ENCODE data around the gene ANKFY1. TPM values are rescaled to one million over a fixed set of nuclear protein-coding genes. Genes with fewer than 3 reads are reported as not detected.

Gene ANKFY1
- total RNA-seq, 1 donor from 2014 or later: 80.5 TPM

Other genes with a start within 250 kb of the ANKFY1 start
- gene ZZEF1, start 120.9 kb downstream of the ANKFY1 start, total RNA-seq (ENCODE audit: unreplicated experiment): 72.7 TPM
- gene CYB5D2, start 120.8 kb downstream of the ANKFY1 start, total RNA-seq (ENCODE audit: unreplicated experiment): 27.2 TPM
- gene UBE2G1, start 102.7 kb upstream of the ANKFY1 start, total RNA-seq (ENCODE audit: unreplicated experiment): 120 TPM
- gene SPNS3, start 170.0 kb upstream of the ANKFY1 start, total RNA-seq (ENCODE audit: unreplicated experiment): not detected
- gene SPNS2, start 234.9 kb upstream of the ANKFY1 start, total RNA-seq (ENCODE audit: unreplicated experiment): 73.0 TPM

All from glutamatergic neuron (in vitro differentiated cells).